GM12874 (cell line): ENCODE measurements around the gene TICAM2.
A peak's percentile ranks its signal among the peaks of the same experiment; 100 is the strongest.

Source experiments
- CTCF ChIP-seq: IDR thresholded peaks from 2 replicates; pipeline ENCODE4 v1.5.1; 2011; ENCODE audit warnings: low read depth, mild to moderate bottlenecking, control low read depth, low read length, moderate library complexity; ENCODE audit not compliant: insufficient read depth

The TICAM2 gene

GRCh38 chr5:115637507-115637906 lies 35.2 kb upstream of the TICAM2 start:
- TF ChIP-seq CTCF: no peak

GRCh38 chr5:115636008-115636407 lies 33.7 kb upstream of the TICAM2 start:
- no peak for TF ChIP-seq CTCF

- TF ChIP-seq CTCF: peak; percentile 84
Observed at GRCh38 chr5:115634343-115635132, 32.3 kb upstream of the TICAM2 start.

GRCh38 chr5:115629903-115630302 lies 27.6 kb upstream of the TICAM2 start:
- no peak for TF ChIP-seq CTCF

- no peak for TF ChIP-seq CTCF
Observed at GRCh38 chr5:115627295-115627865, 25.1 kb upstream of the TICAM2 start.

GRCh38 chr5:115626445-115626823 lies 24.2 kb upstream of the TICAM2 start:
- no peak for TF ChIP-seq CTCF

GRCh38 chr5:115625579-115626444 lies 23.5 kb upstream of the TICAM2 start, which contains the start of gene TMED7:
Gene TMED7 (minus strand): TSS chr5:115626036. CDS start chr5:115625792, 244 bp downstream.
- TF ChIP-seq CTCF: no peak
